Activated T-helper 1 cell treated with Interleukin-2 at 50 U/mL for 16 hours (primary cell): ENCODE measurements around the gene LRSAM1.

ENCODE experiments used
- DNase-seq: peaks from one replicate; pipeline ENCODE4 v3.0.0-alpha.2; 2020; ENCODE audit warnings: low read depth

The LRSAM1 gene

DNA sequence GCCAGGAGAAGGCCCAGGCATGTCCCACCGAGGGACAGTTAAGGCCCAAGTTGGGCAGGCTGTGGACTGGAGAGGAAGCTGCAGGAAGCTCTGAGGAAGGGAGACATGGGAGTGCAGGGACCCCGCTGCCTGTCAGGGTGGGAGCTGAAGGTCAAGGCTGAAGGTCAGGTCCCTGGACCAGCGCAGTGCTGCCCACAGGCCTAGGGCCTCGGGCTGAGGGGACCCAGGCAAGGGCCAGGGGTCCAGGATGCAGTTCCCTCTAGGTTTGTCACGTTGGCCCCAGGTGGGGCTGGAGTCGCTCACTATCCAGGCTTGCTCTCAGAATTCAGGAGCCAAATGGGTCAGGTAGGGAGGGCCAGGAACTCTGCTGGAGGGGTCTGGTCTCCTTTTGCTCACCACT lies 84.1 kb downstream of the LRSAM1 start:
- no peak for DNase-seq

DNA sequence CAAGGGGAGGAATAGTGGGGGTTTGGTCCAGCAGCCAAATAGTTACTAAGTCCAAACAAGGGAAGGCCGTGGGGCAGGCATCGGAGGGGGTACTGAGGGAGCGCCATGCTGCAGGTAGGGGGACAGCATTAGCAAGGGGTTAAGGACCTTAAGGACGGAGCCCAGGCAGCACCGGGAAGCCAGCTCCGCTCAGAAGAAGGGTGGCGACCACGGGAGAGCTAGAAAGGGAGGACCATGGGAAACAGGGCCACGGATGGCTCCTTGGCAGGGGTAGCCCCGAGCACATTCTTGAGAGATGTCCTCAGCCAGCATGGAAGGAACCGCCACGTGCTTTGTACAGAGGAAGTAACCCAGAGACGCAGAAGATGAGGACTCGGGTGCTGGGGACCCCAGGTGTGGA lies 84.5 kb downstream of the LRSAM1 start:
- DNase-seq: no peak

DNA sequence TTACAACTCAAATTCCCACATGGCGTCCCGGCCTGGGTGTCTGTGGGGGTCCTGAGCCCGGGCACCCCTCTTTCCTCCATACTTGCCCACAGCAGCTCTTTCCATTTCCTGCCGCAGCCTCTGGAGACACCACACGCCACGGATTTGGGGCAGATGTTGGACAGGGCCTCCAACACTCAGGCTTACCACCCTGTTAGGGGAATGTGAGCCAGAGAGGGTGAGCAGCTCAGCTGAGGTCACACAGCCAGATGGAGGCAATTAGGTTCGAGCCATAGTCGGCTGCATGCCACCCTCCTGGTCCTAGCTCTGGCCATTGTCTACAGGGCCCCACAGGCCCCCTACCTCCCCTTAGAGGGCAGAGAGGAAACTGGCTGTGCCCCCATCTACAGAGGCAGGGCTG lies 85.2 kb downstream of the LRSAM1 start:
- DNase-seq: no peak

DNA sequence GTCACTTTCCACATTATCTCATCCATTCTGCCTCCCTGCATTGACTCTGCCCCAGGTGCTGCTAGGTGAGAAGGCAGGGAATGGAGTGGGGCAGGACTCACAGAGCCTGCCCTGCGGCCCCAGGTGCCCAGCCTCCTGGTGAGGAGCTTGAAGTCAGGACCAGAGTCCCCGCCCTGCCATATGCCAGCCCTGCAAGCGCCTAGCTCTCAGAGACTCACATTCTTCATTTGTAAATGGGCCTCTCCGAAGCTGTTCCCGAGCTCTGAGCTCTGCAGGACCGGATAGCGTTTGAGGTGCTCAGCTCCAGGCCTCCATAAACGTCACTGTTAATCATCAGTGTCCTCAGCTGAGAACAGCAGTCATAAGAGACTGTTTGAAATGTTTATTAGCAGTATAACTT lies 85.7 kb downstream of the LRSAM1 start:
- DNase-seq: no peak

DNA sequence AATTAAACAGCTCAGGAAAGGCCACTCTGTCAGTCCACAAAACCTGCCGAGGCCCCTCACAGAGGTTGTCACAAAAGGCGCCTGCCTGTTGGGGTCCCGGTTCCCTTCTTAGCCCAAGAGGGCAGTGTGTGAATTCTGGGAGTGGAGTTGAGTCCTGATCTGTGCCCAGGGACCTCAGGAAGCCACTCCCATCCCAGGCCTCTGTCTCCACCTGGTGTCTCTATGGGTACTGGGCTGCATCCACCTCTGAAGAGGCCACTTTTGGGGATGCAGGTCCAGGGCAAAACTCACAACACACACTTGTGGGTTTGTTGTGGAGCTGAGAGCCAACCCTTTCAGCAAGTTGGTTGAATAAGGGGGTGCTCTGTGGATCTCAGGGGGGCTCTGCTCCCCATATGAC lies 86.5 kb downstream of the LRSAM1 start:
- no peak for DNase-seq

DNA sequence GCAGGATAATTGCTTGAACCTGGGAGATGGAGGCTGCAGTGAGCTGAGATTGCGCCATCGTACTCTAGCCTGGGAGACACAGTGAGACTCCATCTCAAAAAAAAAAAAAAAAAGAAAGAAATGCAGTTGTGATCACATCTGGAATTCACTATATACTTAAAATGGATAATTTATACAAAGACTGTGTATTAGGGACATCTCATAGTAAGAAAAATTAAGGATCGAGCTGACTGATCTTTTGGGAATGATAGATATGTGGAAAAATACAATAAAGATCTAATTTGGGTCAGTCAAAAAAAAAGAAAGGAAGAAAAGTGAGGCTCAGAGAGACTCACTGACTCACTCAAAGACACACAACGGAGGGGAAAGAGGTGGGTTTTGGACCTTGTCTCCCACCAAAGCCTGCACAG lies 87.5 kb downstream of the LRSAM1 start:
- no peak for DNase-seq

DNA sequence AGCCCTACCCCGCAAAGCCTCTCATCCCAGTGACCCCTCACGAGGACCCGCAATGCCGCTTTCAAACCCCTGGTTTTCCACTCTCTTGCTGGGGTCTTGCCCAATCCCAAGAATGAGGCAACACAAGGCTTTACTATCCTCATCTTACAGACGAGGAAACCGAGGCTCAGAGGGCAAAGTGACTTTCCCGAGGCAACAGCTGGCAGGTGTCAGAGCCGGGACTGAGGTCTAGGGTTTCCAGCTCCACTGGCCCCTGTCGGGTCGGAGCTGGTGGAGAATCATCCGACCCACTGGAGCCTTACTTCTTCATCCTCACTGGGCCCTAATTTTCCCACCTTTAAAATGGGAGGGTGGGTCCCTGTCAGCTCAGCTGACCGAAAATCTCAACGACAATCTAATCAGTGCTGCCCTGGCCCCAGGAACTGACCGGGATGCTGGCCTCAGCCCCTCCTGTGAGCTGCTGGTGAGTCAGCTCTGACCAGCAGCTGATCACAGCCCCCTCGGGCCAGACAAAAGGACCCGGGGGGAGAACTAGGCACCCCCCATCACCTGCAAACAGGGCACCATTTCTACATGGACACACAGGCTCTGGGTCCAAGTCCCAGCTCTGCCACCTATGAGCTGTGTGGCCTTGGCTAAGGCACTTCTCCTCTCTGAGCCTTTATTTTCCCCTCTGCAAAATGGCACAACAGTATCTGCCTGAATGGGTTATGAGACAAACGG lies 88.1 kb downstream of the LRSAM1 start:
- DNase-seq: no peak

DNA sequence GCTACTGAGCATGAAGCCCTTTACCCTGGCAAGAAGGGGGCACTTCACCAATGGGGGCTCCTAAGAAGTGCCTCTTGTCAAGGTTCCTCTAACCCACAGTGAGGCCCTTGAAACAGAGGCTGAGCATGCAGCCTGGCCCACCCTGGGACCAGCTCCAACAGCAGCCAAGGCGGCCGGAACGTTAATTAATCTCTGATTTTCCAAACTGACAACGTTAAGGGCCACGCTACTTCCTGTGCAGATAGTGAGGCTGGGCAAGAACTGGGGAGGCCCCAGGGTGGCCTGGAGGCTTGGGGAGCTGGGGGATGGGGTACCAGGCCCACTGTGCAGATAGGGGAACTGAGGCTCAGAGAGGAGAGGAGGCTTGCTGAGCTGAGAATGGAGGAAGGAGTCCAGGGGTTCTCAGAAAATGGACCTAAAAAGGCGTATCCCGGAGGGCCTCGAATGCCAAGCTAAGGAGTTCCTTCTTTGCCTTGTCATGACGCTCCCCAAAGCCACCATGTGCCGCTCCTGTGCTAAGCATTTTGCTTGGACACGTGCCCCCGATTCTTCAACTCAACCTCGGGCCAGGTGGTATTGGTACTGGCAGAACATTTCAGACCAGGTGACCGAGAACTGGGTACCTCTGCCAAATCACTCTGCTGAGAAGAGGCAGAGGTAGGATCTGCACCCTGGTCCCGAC lies 88.8 kb downstream of the LRSAM1 start:
- no peak for DNase-seq

DNA sequence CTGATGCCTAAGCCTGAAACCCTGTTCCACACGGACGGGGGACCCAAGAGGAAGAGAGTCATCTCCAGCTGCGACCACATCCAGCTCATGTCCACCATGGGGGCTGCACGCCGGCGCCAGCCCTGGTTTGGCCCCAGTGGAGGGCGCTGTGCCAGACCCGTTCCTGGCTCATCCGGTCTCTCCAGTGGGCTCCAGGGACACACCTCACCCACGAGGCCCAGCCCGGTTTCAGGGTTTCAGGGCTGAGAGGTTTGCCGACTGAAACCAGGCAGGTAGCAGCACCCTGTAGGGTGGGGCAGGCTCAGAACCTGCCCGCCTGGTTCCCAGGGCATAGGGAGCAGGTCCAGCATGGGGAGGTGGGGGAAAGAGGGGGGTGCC lies 89.3 kb downstream of the LRSAM1 start:
- no peak for DNase-seq

DNA sequence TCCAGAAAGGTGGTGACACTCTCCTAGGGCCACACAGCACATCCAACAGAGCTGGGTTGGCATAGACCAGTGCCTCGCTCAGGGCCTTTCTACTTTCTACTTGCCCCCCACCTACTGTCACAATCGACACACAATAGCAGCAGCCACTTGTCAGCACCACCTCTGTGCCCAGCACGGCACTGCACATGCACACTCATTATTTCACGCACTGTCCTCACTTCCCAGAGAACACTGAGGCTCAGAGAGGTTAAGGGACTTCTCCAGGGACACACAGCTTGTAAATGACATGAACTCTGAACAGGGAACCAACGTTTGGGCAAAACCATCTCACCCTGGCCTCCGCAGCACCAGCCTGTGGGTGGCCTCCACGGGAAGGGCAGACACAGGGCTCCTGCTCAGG lies 89.9 kb downstream of the LRSAM1 start:
- DNase-seq: no peak

DNA sequence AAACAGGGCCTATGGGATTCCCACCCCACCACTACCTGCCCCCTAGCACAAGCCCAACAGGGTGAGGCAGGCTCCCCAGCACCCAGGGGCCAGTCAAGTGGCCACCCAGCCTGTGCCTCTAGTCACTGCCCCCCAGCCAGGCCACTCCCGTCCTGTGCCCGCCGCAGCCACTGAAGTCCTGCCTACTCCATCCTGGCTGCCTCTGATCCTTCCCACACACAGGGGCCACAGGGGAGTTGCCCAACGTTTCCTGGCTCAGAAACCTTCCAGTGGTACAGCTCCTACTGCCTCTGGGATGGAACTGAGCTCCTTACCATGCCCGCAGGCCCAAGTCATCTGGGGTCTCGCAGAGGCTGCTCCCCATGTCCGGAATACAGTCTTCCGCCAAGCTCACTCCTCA lies 90.6 kb downstream of the LRSAM1 start:
- no peak for DNase-seq

DNA sequence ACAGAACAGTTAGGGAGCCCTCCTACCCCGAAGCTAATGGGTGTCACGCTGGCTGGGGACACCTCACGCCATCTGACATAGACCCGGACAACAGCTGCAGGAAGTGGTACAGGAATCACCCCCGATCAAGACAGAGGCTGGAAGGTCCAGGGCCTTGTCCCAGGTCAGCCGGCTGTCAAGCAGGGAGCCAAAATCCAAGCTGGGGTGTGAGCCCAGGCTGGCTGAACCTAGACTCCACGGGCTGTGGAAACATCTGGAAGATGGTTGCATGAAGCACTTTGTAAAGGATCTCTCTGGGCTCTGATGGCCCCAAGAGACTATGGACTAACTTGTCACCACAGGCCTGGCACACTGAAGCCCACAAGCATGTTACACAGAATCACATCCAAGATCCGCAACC lies 91.9 kb downstream of the LRSAM1 start:
- DNase-seq: no peak

DNA sequence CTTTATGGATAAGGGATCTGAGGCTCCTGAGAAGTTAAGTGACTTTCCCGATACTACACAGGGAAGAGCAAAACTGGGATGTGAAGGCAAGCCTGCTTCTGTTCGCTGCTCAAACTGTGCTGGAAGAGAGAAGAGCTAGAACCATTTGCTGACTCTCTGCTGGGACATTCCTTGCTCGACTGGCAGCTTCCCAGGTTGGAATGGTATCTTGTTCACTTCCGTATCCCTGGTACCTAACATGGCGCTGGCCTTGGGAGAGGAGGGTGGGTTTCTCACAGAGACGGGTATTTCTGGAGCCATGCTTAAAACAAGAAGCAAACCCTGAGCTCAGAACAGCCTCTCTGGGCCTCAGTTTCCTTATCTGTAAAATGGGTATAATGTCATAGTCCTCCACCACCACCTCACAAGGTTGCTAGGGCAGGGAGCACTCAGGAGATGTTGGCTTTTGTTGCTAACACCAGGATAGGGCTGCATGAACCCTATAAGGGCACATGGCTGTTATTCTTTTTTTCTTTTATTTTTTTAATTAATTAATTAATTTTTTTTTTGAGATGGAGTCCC lies 92.7 kb downstream of the LRSAM1 start:
- no peak for DNase-seq

DNA sequence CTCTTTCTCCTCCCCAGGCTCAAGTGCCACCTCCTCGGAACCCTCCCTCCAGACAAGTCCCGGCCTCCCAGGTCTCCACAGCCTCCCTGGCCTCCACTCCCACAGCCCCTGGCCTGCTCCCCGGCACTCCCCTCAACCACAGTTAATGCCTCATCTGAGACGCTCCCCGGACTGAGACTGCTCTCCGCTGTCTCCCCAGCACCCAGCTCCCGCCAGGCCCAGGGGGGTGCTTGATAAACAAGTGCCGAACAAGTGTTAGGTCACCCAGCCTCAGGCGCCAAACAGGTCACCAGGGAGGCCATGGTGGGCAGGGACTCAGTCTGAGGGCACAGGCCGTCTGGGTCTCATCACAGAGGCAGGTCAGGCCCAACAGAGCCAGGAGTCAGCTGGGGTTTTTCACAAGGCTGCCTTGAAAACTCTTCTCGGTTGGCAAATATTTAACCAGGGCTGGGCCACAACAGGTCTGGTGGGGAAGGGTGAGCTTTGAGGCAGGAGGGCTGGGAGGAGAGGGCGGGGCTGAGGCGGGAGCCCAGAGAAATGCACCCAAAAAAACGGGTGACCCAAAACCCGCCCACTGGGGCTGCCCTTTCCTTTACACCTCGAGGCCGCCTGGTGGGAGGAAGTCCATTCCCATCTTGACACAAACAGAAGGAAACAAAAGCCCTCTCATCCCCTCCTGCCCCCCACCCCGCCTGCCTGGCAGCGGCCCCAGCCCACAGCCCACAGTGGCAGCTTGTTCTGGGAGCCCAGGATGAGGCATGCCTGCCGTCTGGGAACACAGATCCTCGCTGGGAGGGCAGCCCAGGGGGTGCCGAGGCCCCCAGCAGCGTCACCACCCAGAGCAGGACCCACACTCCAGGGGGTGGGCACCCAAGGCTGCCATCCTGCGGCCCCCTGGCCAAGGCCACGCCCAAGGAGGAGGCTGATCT lies 94.2 kb downstream of the LRSAM1 start:
- no peak for DNase-seq

DNA sequence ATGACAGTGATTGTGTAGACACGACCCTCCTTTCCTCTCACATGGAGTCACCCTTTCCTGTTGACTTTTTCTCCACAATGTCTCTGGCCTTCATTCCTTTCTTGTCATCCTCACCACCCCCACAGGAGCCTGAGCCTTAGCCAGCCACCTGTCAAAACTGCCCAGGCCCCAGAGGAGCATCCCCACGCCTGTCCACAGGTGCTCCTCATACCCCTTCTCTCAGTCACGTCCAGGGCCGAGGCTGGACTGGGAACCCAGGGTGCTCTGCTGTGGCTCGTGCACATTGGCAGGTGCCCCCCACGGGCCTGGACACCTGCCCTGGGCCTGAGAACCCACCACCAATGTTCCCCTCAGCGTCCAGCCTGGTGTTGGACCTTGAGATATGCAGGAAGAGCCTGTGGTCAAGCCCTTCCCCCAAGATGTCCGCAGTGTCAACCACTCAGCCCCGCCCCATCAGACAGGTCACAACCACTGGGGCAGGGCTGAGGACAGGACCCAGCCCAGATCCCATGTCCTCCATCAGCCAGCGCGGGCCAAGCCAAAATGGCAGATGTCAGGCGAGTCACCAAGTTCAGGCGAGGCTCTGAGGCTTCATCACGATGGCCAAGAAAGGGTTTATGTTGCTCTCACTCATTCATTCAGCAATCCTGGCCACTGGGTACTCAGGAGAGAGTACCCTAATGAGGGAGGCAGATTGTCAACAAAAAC lies 95.0 kb downstream of the LRSAM1 start:
- DNase-seq: no peak

DNA sequence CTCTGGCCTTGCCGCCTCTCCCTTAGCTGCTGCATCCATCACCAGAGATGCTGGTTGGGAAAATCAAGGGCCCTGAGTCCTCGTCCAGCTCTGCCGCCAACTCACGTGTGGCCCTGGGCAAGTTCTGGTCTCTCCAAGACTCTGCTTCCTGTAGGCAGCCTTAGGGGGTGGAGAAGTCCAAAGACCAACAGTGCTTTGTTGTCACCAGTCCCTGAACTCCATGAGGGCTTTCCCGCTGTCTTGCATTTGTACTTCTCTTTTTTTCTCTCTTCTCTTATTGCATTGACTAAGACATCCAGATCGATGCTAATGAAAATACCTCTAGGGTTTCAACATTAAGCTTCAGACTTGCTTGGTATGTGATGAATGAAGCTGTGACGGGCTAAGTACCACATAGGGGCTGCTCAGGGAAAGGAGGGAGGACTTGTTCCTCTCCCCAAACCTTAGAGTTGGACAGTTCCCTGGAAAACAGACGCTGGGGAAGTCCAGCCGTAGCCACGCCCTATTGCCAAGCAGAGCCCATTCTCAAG lies 97.1 kb downstream of the LRSAM1 start:
- no peak for DNase-seq

DNA sequence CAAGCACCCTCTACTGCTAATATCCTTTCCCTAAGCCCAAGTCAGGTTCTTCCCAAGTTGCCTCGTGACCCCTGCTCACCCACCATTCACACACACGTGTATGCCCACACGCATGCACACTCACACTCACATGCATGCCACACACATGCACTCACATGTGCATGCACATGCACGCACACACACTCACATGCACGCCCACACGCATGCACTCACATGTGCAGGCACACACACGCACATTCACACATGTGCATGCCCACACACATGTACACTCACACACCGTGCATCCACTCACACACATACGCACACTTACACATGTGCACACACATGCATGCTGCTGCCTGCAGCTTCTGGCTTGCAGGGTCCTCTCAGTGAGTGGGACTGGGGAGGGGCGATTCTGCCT lies 97.9 kb downstream of the LRSAM1 start:
- no peak for DNase-seq

DNA sequence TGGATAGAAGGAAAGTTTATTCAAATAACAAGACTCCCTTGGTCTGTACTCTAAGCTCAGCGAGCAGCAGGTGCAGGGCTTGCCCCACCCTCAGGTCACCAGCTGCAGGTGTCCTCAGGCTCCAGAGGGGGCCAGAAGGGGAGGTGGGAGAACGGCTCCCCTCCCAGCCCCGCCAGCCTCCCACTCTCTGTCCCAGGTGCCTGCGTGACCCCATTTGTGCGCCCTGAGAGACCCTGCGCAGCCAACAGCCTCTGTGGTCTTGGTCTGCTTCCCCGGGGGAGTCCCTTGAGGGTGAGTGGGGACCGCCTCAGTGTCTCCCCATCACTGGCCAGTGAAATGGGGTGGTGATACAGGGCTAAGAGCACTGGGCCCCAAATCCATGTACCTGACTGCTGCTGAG lies 98.4 kb downstream of the LRSAM1 start:
- no peak for DNase-seq

DNA sequence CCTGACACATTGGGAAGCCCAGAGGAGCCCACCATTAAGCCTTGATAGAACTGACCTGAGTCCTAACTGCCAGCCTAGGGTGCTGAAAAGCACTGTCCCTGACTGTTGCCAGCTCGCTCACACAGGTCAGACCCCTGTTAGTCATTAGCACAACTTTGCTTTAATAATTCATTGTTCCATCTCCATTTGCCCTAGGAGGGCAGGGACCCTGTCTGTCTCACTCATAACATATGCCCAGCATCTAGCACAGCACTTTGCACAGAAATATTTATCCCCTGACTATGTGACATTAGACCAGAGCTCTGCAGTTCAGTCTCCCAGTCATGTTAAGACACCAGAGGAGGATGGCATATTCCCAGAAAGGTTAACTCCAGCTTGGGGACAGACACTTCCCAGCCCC lies 99.0 kb downstream of the LRSAM1 start:
- no peak for DNase-seq

DNA sequence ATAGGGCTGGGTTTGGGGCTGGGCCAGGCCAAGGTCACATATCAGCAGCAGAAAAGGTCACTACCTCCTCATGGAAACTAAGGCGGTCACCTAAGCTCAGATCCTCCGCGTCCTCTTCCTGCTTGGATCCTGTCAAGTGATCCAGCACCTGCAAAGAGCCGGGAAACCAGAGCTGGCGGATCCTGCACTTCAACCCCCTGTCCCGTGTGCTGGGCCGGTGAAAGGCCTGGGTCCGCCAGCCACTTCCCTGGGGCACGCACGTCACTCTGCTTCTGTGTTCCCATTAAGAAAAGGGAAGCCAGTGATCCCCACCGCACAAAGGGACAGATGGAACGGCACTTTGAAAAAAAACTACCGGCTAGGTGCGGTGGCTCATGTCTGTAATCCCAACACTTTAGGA lies 99.4 kb downstream of the LRSAM1 start:
- DNase-seq: no peak
